ENCODE results near the gene TXNDC11. TPM values are rescaled to one million over a fixed set of nuclear protein-coding genes. Genes with fewer than 3 reads are reported as not detected.

Gene TXNDC11
- total RNA-seq, 5 donors from 2014 or later (not counting 1 experiment from before 2014, with no cell fraction given) = 44.0 to 76.3 (median 54.0) TPM

GRCh38 chr16:11774065-11774626 is 31.5 kb upstream of the TXNDC11 start:
- Mint-ChIP-seq H3K9me3 (no peaks in the 10 kb centered on the region), H3K27ac (peak overlapping the region in 1 of 2 donors; percentile 36), H3K27me3 (no peaks in the 10 kb centered on the region), H3K36me3 (peaks cover 36% of the 10 kb centered on the region), H3K4me1 (peaks cover 0 to 8% (median 5%) of the 10 kb centered on the region in 3 donors), H3K4me3 (no peak overlapping the region)
- DNase-seq (no peak), ATAC-seq (replicated peaks in 1 of 4) (no peak)
- no peaks in the 10 kb centered on the region for H3K9me3 ChIP-seq
- ChIA-PET POLR2A (no interaction called here), CTCF (no interaction called here)
- no peaks in the 10 kb centered on the region for H3K27me3 ChIP-seq (replicated peaks in 1 of 2; ENCODE audit: control insufficient read depth in 2 of 2, extremely low read depth in 1 of 2, insufficient read depth in 2 of 2, low read length in 1 of 2)
- H3K4me1 ChIP-seq (ENCODE audit: control insufficient read depth in 1 of 2, extremely low read depth in 1 of 2, insufficient read depth in 2 of 2, low read length in 2 of 2) = no peaks in the 10 kb centered on the region
- WGBS (ENCODE audit: insufficient coverage) = no CpG with 5 or more reads among the region's 3 CpGs
- no peak overlapping the region for H3K4me3 ChIP-seq (ENCODE audit: control insufficient read depth in 1 of 2, extremely low read depth in 1 of 2, low read length in 1 of 2)
- H3K36me3 ChIP-seq (ENCODE audit: control insufficient read depth in 2 of 2, extremely low read depth in 1 of 2, insufficient read depth in 1 of 2, low read length in 1 of 2) = peaks cover 20 to 73% of the 10 kb centered on the region in 2 donors
- H3K27ac ChIP-seq (ENCODE audit: low read length) = no peak overlapping the region

DNA sequence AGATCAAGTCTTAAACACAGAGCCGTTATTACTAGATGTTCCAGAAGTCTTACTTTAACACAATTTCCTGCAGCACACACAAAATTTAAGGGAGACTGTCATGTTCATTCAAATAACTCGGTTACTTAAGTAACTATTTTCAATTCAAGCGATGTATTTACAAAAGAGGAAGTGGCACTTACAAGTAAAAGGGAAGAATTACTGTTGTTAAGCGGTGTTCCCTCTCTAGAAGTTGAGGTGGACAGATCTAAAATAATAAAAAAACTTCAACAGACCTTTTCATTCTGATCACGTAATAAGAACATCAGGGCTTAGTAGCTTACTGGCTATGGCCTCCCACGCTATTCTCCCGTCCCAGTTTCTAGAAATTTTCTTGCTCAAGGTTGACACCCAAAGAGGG is 26.2 kb upstream of the TXNDC11 start:
- Histone ChIP-seq H3K27ac (ENCODE audit: low read length) (no peak overlapping the region), H3K4me3 (ENCODE audit: control insufficient read depth in 1 of 2, extremely low read depth in 1 of 2, low read length in 1 of 2) (no peak overlapping the region), H3K36me3 (ENCODE audit: control insufficient read depth in 2 of 2, extremely low read depth in 1 of 2, insufficient read depth in 1 of 2, low read length in 1 of 2) (peaks cover 20 to 61% of the 10 kb centered on the region in 2 donors), H3K27me3 (replicated peaks in 1 of 2; ENCODE audit: control insufficient read depth in 2 of 2, extremely low read depth in 1 of 2, insufficient read depth in 2 of 2, low read length in 1 of 2) (no peaks in the 10 kb centered on the region), H3K9me3 (no peaks in the 10 kb centered on the region), H3K4me1 (ENCODE audit: control insufficient read depth in 1 of 2, extremely low read depth in 1 of 2, insufficient read depth in 2 of 2, low read length in 2 of 2) (no peaks in the 10 kb centered on the region)
- H3K27ac Mint-ChIP-seq = peak overlapping the region; percentile 62
- DNase-seq (no peak), ATAC-seq (replicated peaks in 1 of 4) (no peak)
- peaks cover 7 to 16% (median 8%) of the 10 kb centered on the region in 3 donors for H3K4me1 Mint-ChIP-seq
- POLR2A ChIA-PET = no interaction called here
- CTCF ChIA-PET = interaction anchor here in 1 of 2 donors (0.9 kb wide), 1 partner anchor 28 kb away, joined by 4 read pairs; the partner anchor contains the start of gene ZC3H7A
- H3K27me3 Mint-ChIP-seq = no peaks in the 10 kb centered on the region
- 75% methylated on average over 4 of the region's 7 CpGs for WGBS (ENCODE audit: insufficient coverage)
- H3K9me3 Mint-ChIP-seq = no peaks in the 10 kb centered on the region
- peak overlapping the region in 1 of 3 donors; percentile 7 for H3K4me3 Mint-ChIP-seq
- H3K36me3 Mint-ChIP-seq = peaks cover 47% of the 10 kb centered on the region

DNA sequence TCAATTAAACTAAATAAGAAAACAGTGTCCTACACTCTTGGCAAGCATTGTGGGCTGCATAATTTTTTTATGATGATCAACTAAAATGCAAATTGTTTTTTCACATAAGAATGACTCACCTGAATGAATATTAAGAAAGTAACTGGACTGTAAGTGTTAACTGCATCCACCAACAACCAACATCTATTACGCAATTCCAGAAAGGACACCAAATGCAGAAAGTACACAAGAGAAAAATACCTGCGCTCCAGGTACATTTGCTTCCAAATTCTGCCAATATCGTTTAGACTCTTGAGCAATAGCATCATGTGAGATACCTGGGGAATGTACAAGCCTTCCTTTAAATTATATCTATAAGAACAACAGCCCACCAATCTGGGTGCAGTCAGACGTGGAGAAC is 19.8 kb upstream of the TXNDC11 start:
- no peaks in the 10 kb centered on the region for H3K27me3 Mint-ChIP-seq

GRCh38 chr16:11759997-11760396 is 17.3 kb upstream of the TXNDC11 start:
- Mint-ChIP-seq H3K4me1 (no peaks in the 10 kb centered on the region), H3K27me3 (no peaks in the 10 kb centered on the region), H3K9me3 (no peaks in the 10 kb centered on the region), H3K4me3 (no peak overlapping the region), H3K27ac (no peak overlapping the region), H3K36me3 (peaks cover 68% of the 10 kb centered on the region)
- peaks cover 26 to 68% of the 10 kb centered on the region in 2 donors for H3K36me3 ChIP-seq (ENCODE audit: control insufficient read depth in 2 of 2, extremely low read depth in 1 of 2, insufficient read depth in 1 of 2, low read length in 1 of 2)
- H3K9me3 ChIP-seq = no peaks in the 10 kb centered on the region
- CTCF ChIA-PET = interaction anchor here in 1 of 2 donors (0.5 to 0.6 kb wide), 2 partner anchors 255 to 672 kb away, joined by 3 to 4 read pairs; no protein-coding TSS in a partner anchor
- H3K4me1 ChIP-seq (ENCODE audit: control insufficient read depth in 1 of 2, extremely low read depth in 1 of 2, insufficient read depth in 2 of 2, low read length in 2 of 2) = no peaks in the 10 kb centered on the region
- H3K4me3 ChIP-seq (ENCODE audit: control insufficient read depth in 1 of 2, extremely low read depth in 1 of 2, low read length in 1 of 2) = no peak overlapping the region
- DNase-seq = no peak
- POLR2A ChIA-PET = interaction anchor here (0.6 to 1.2 kb wide), 4 partner anchors 12 to 27 kb away, joined by 3 to 12 read pairs (median 7); no protein-coding TSS in a partner anchor
- 100% methylated on average over 1 of the region's 4 CpGs for WGBS (ENCODE audit: insufficient coverage)
- no peak for ATAC-seq (replicated peaks in 1 of 4)
- no peaks in the 10 kb centered on the region for H3K27me3 ChIP-seq (replicated peaks in 1 of 2; ENCODE audit: control insufficient read depth in 2 of 2, extremely low read depth in 1 of 2, insufficient read depth in 2 of 2, low read length in 1 of 2)
- no peak overlapping the region for H3K27ac ChIP-seq (ENCODE audit: low read length)

More for the DNA sequence above, 19.8 kb upstream of the TXNDC11 start:
- peaks cover 12 to 64% of the 10 kb centered on the region in 2 donors for H3K36me3 ChIP-seq (ENCODE audit: control insufficient read depth in 2 of 2, extremely low read depth in 1 of 2, insufficient read depth in 1 of 2, low read length in 1 of 2)
- CTCF ChIA-PET = interaction anchor here (0.7 to 0.8 kb wide), 3 partner anchors 35 to 404 kb away, joined by 3 to 4 read pairs (median 4); no protein-coding TSS in a partner anchor
- H3K4me1 ChIP-seq (ENCODE audit: control insufficient read depth in 1 of 2, extremely low read depth in 1 of 2, insufficient read depth in 2 of 2, low read length in 2 of 2) = no peaks in the 10 kb centered on the region
- WGBS (ENCODE audit: insufficient coverage) = 94% methylated on average over 4 of the region's 4 CpGs
- DNase-seq (no peak), ATAC-seq (replicated peaks in 1 of 4) (no peak)
- Mint-ChIP-seq H3K4me3 (no peak overlapping the region), H3K9me3 (no peaks in the 10 kb centered on the region), H3K36me3 (peaks cover 65% of the 10 kb centered on the region), H3K4me1 (no peaks in the 10 kb centered on the region), H3K27ac (no peak overlapping the region)
- H3K27ac ChIP-seq (ENCODE audit: low read length) = no peak overlapping the region
- H3K9me3 ChIP-seq = no peaks in the 10 kb centered on the region
- no peaks in the 10 kb centered on the region for H3K27me3 ChIP-seq (replicated peaks in 1 of 2; ENCODE audit: control insufficient read depth in 2 of 2, extremely low read depth in 1 of 2, insufficient read depth in 2 of 2, low read length in 1 of 2)
- no peak overlapping the region for H3K4me3 ChIP-seq (ENCODE audit: control insufficient read depth in 1 of 2, extremely low read depth in 1 of 2, low read length in 1 of 2)
- POLR2A ChIA-PET = interaction anchor here in 1 of 2 donors (0.7 kb wide), 1 partner anchor 258 kb away, joined by 6 read pairs; no protein-coding TSS in a partner anchor

DNA sequence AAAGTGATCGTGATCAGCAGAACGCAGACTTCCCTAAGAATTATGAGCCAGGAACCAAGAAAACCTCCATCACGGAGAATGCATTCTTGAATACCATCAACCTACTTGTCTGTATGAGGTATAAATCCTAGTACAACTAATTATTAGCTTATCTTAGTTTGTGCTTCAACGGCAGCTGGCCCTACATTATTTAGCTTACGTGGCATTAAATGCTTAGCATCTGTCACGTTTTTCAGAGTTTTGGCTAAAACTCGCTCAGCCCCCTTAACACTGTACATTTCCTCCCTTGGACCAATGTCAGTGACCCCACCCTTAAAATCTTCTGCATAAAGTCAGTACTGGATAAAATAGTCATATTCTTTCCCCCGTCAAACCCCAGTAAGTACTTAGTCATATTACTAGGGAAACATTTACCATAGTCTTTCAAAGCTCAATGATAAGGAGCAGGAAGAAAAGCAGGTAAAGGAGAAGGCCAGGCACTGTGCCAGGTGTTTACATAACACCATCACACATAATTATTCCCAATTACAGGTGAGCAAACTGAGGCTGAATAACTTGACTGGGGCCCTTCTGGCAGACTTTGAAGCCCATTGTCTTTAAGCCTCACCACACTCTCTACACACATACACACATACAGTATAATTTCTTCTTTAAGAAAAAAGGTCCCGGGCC is 16.6 kb upstream of the TXNDC11 start:
- Mint-ChIP-seq H3K27ac (no peak overlapping the region), H3K27me3 (no peaks in the 10 kb centered on the region), H3K36me3 (peaks cover 65% of the 10 kb centered on the region), H3K4me3 (no peak overlapping the region), H3K4me1 (no peaks in the 10 kb centered on the region), H3K9me3 (no peaks in the 10 kb centered on the region)
- H3K36me3 ChIP-seq (ENCODE audit: control insufficient read depth in 2 of 2, extremely low read depth in 1 of 2, insufficient read depth in 1 of 2, low read length in 1 of 2) = peaks cover 26 to 62% of the 10 kb centered on the region in 2 donors
- no peaks in the 10 kb centered on the region for H3K4me1 ChIP-seq (ENCODE audit: control insufficient read depth in 1 of 2, extremely low read depth in 1 of 2, insufficient read depth in 2 of 2, low read length in 2 of 2)
- H3K27me3 ChIP-seq (replicated peaks in 1 of 2; ENCODE audit: control insufficient read depth in 2 of 2, extremely low read depth in 1 of 2, insufficient read depth in 2 of 2, low read length in 1 of 2) = no peaks in the 10 kb centered on the region
- no peaks in the 10 kb centered on the region for H3K9me3 ChIP-seq
- DNase-seq (no peak), ATAC-seq (replicated peaks in 1 of 4) (no peak)
- H3K27ac ChIP-seq (ENCODE audit: low read length) = no peak overlapping the region
- no peak overlapping the region for H3K4me3 ChIP-seq (ENCODE audit: control insufficient read depth in 1 of 2, extremely low read depth in 1 of 2, low read length in 1 of 2)
- 100% methylated on average over 4 of the region's 9 CpGs for WGBS (ENCODE audit: insufficient coverage)
- CTCF ChIA-PET = interaction anchor here in 1 of 2 donors (0.5 to 0.6 kb wide), 2 partner anchors 254 to 671 kb away, joined by 3 to 4 read pairs; no protein-coding TSS in a partner anchor
- POLR2A ChIA-PET = interaction anchor here in 1 of 2 donors (0.6 to 1.2 kb wide), 2 partner anchors 17 to 51 kb away, joined by 5 to 9 read pairs; no protein-coding TSS in a partner anchor

- H3K27me3 ChIP-seq (replicated peaks in 1 of 2; ENCODE audit: control insufficient read depth in 2 of 2, extremely low read depth in 1 of 2, insufficient read depth in 2 of 2, low read length in 1 of 2) = no peaks in the 10 kb centered on the region
- ChIA-PET POLR2A (no interaction called here), CTCF (no interaction called here)
- no peaks in the 10 kb centered on the region for H3K9me3 ChIP-seq
- H3K4me3 ChIP-seq (ENCODE audit: control insufficient read depth in 1 of 2, extremely low read depth in 1 of 2, low read length in 1 of 2) = no peak overlapping the region
- H3K27me3 Mint-ChIP-seq = no peaks in the 10 kb centered on the region
- peaks cover 66% of the 10 kb centered on the region for H3K36me3 Mint-ChIP-seq
- 100% methylated on average over 2 of the region's 10 CpGs for WGBS (ENCODE audit: insufficient coverage)
- H3K4me1 ChIP-seq (ENCODE audit: control insufficient read depth in 1 of 2, extremely low read depth in 1 of 2, insufficient read depth in 2 of 2, low read length in 2 of 2) = no peaks in the 10 kb centered on the region
- H3K27ac Mint-ChIP-seq = peak overlapping the region in 1 of 2 donors; percentile 34
- DNase-seq = no peak
- H3K27ac ChIP-seq (ENCODE audit: low read length) = no peak overlapping the region
- no peak overlapping the region for H3K4me3 Mint-ChIP-seq
- H3K4me1 Mint-ChIP-seq = no peaks in the 10 kb centered on the region
- no peak for ATAC-seq (replicated peaks in 1 of 4)
- H3K9me3 Mint-ChIP-seq = no peaks in the 10 kb centered on the region
- H3K36me3 ChIP-seq (ENCODE audit: control insufficient read depth in 2 of 2, extremely low read depth in 1 of 2, insufficient read depth in 1 of 2, low read length in 1 of 2) = peaks cover 24 to 63% of the 10 kb centered on the region in 2 donors
Measured at GRCh38 chr16:11757671-11758545, 15.3 kb upstream of the TXNDC11 start.

All from T-cell (primary cell).